C4-2B (cell line): ENCODE measurements around the gene COL19A1.

Experiments used
- CTCF ChIP-seq: fragments of 450-650 bp; conservative IDR thresholded peaks from 2 replicates; pipeline ENCODE4 v1.5.1; 2017; ENCODE audit warnings: mild to moderate bottlenecking
- ZFX ChIP-seq: fragments of 450-650 bp; IDR thresholded peaks from 2 replicates; pipeline ENCODE4 v1.6.1; 2017

- TF ChIP-seq CTCF (no peak), ZFX (no peak)
Measured at GRCh38 chr6:69976591-69977090, 110.3 kb downstream of the COL19A1 start.
